ENCODE results near the gene TEAD4.

Gene TEAD4

DNA sequence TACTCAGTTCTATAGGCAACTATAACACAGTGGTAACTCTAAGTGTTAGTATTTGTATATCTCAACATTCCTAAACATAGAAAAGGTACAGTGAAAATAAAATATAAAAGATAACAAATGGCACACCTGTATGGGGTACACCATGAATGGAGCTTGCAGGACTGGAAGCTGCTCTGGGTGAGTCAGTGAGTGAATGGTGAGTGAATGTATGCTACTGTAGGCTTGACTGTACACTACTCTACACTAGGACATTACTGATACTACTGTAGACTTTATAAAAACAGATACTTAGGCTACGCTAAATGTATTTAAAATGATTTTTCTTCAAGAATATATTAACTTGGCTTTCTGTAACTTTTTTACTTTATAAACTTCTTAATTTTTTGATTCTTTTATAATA is 25.5 kb downstream of the TEAD4 start:
- TF ChIP-seq, protein P1, sequence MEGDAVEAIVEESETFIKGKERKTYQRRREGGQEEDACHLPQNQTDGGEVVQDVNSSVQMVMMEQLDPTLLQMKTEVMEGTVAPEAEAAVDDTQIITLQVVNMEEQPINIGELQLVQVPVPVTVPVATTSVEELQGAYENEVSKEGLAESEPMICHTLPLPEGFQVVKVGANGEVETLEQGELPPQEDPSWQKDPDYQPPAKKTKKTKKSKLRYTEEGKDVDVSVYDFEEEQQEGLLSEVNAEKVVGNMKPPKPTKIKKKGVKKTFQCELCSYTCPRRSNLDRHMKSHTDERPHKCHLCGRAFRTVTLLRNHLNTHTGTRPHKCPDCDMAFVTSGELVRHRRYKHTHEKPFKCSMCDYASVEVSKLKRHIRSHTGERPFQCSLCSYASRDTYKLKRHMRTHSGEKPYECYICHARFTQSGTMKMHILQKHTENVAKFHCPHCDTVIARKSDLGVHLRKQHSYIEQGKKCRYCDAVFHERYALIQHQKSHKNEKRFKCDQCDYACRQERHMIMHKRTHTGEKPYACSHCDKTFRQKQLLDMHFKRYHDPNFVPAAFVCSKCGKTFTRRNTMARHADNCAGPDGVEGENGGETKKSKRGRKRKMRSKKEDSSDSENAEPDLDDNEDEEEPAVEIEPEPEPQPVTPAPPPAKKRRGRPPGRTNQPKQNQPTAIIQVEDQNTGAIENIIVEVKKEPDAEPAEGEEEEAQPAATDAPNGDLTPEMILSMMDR (IDR thresholded peaks at IDR 0.05; ENCODE audit: control extremely low read depth, extremely low read depth, low read depth, missing control alignments) = no peak
- no peak for DNase-seq (ENCODE audit: extremely low spot score)
- CTCF ChIA-PET = no interaction called here
- POLR2A ChIA-PET = no interaction called here

DNA sequence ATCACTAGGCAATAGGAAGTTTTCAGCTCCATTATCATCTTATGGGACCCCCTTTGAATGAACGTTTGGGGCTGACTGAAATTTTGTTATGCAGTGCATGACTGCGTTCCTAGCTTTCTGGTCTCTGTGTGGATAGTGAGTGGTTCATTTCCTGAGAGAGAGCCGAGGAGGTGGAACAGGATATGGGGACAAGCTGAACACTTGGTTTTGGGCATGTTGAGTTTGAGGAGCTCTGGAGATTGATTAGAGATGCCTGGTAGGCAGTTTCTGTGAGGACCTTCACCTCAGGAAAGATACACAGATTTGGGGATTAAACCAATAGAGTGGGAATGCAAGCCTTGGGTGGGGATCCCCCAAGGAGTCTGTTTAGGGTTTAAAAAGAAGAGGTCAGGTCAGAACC is 27.7 kb downstream of the TEAD4 start:
- no peak for DNase-seq (ENCODE audit: extremely low spot score)
- CTCF ChIA-PET = interaction anchor here (1.8 to 1.9 kb wide), 2 partner anchors 31 to 86 kb away, joined by 4 read pairs; no protein-coding TSS in a partner anchor
- TF ChIP-seq, protein P1 (IDR thresholded peaks at IDR 0.05; ENCODE audit: control extremely low read depth, extremely low read depth, low read depth, missing control alignments) = no peak
- POLR2A ChIA-PET = no interaction called here

DNA sequence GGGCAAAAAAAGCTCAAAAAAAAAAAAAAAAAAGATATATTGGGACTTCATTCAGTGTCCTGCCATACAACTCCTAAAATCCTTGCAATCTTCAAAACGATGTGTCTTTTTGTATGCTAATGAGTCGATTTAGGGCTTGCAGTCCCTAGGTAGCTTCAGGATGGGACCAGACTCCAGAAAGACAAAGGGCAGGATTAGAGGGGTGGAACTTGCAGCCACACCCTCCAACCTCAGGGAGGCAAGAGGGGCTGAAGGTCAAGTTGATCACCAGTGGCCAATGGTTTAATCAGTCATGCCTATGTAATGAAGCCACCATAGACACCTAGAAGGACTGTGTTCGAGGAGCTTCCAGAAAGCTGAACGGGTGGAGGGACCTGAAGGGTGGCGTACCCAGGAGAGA is 29.3 kb downstream of the TEAD4 start:
- TF ChIP-seq, protein P1 (IDR thresholded peaks at IDR 0.05; ENCODE audit: control extremely low read depth, extremely low read depth, low read depth, missing control alignments) = no peak
- DNase-seq (ENCODE audit: extremely low spot score) = no peak
- ChIA-PET CTCF (interaction anchor here (1.9 kb wide), 1 partner anchor 85 kb away, joined by 4 read pairs; no protein-coding TSS in a partner anchor), POLR2A (no interaction called here)

DNA sequence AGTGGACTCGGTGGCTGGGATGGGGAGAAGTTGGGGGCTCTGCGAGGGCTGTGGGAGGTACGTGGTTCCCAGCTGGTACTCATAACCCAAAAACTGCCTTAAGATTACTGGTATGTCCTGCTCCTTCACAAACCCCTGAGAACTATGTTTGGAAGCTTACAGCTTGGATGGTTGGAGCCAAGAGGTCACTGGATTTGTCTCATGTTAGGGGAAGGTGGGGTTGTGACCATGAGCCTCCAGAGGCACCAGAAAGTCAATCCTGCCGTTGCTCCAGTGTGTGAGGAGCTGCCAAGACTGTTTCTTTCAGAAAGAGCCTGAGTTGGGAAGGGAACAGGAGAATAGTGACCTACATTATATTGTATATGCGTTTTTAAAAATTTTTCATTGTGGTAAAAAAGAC is 33.5 kb downstream of the TEAD4 start:
- POLR2A ChIA-PET = no interaction called here
- DNase-seq (ENCODE audit: extremely low spot score) = no peak
- CTCF ChIA-PET = no interaction called here
- TF ChIP-seq, protein P1 (IDR thresholded peaks at IDR 0.05; ENCODE audit: control extremely low read depth, extremely low read depth, low read depth, missing control alignments) = no peak

DNA sequence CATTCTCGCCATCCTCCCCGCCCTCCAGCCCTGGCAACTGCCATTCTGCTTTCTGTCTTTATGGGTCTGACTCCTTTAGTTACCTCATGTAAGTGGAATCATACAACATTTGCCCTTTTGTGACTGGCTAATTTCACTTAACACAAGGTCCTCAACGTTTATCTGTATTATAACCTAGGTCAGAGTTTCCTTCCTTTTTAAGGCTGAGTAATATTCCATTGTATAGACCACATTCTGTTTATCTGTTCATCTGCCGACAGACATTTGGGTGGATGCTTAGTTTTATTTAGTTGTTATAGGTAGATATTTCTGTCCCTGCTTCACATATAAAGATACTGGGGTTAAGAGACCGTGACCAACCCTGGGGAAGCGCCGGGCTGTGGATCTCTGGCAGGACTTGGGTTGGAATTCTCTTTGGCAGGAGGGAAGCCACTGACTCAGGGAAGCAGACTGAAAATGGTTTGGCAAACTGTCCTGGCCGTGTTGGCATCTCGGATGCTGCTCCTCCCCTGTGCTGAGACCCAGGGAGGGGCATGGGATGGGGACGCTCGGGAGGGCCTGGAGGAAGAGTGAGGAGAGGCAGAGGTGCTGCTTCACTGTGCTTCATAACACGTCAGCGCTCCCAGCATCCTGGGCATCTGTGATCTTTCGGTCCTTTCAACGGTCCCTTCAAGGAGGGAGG is 38.9 kb downstream of the TEAD4 start:
- ChIA-PET CTCF (no interaction called here), POLR2A (no interaction called here)
- TF ChIP-seq, protein P1 (IDR thresholded peaks at IDR 0.05; ENCODE audit: control extremely low read depth, extremely low read depth, low read depth, missing control alignments) = no peak

DNA sequence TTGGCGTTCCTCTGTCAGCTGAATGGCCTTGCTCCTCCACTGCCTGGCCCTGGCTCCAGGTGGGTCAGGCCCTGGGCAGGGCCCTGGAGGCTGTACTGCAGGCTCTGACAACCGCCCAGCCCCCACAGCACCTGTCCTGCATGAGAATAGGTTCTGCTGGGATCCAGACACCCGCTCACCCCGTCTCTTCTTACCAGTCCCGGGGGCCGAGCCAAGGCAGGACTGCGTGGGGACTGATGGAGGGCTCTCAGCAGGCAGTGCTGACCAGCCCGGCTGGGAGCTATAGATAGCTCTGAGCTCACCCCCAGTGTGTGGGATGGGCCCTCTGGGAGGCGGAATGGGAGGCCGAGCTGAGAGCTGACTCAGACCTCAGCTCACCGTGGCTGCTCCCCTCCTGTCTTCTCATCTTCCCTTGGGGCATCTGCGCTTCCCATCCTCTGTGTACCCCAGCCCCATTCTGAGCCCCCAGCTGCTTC is 39.6 kb downstream of the TEAD4 start:
- CTCF ChIA-PET = no interaction called here
- TF ChIP-seq, protein P1 (IDR thresholded peaks at IDR 0.05; ENCODE audit: control extremely low read depth, extremely low read depth, low read depth, missing control alignments) = no peak
- DNase-seq (ENCODE audit: extremely low spot score) = no peak
- POLR2A ChIA-PET = no interaction called here

More for the DNA sequence above, 38.9 kb downstream of the TEAD4 start:
- no peak for DNase-seq (ENCODE audit: extremely low spot score)

Measured in GM10248 (cell line).